Measurements from ENCODE around the gene NEXMIF. TPM values are rescaled to one million over a fixed set of nuclear protein-coding genes. Genes with fewer than 3 reads are reported as not detected.

Gene NEXMIF
- total RNA-seq (2011; cell fraction: chromatin; rRNA removed; ENCODE audit: low replicate concordance) = not detected in 2 replicates
- total RNA-seq (2011; cell fraction: nucleolus; rRNA removed) = not detected in 2 replicates
- total RNA-seq (2011; cell fraction: nucleoplasm; rRNA removed) = not detected in 2 replicates
- total RNA-seq (2014; rRNA removed) (not detected in 2 replicates), total RNA-seq (2014; rRNA removed; fragmentation: Illumina TruSeq; extraction: Trizol) (not detected in 2 replicates), total RNA-seq (2015; rRNA removed; fragmentation: Illumina TruSeq; extraction: Trizol) (not detected in 2 replicates), total RNA-seq (2021) (not detected in 2 replicates), polyA plus RNA-seq (2011; rRNA removed) (not detected in 2 replicates), polyA plus RNA-seq (2014; fragmentation: Illumina TruSeq; extraction: Trizol) (not detected in 2 replicates), polyA plus RNA-seq (2014; fragmentation: Nextera tagmentation; extraction: Ambion mirVana) (not detected), polyA plus RNA-seq (2014; rRNA removed) (not detected in 2 replicates), polyA minus RNA-seq (2011; rRNA and poly(A)+ RNA removed) (not detected in 2 replicates), Bru-seq, nascent RNA (percentile 9 among the genes with signal in this experiment), BruChase-seq, experiment 1, labeled RNA remaining after a 2-hour chase (percentile 13 among the genes with signal in this experiment), BruChase-seq, experiment 2, labeled RNA remaining after a 6-hour chase (percentile 18 among the genes with signal in this experiment)
- polyA plus RNA-seq (2011; cell fraction: cytosol; rRNA removed) = not detected in 2 replicates
- 0.01 TPM in 1 of 2 replicates, not detected in the other for polyA plus RNA-seq (2011; cell fraction: nucleus; rRNA removed)
- polyA plus RNA-seq (2012) = not detected in 2 replicates
- polyA minus RNA-seq (2011; cell fraction: cytosol; rRNA and poly(A)+ RNA removed) = not detected in 2 replicates
- under 0.01 TPM in 1 of 2 replicates, not detected in the other for polyA minus RNA-seq (2011; cell fraction: nucleus; rRNA and poly(A)+ RNA removed)
- long read RNA-seq, experiment 1 = 0 reads
- long read RNA-seq, experiment 2 = 0 reads
- long read RNA-seq, experiment 3 = 0 reads

GRCh38 chrX:74925225-74926088 is at the start of gene NEXMIF:
NEXMIF (minus strand) TSS chrX:74925452.
- ChIA-PET POLR2A (interaction anchor here (0.8 kb wide), 1 partner anchor 742 kb away, joined by 3 read pairs; no protein-coding TSS in a partner anchor), CTCF (ENCODE audit: low intra/inter-chr PET ratio) (no interaction called here)
- DNase-seq (ENCODE audit: extremely low read depth in 1 of 4, low spot score in 3 of 4) = no peak
- intact Hi-C loops (cut with micrococcal nuclease) (no loop called here), in situ Hi-C loops (cut with MboI) (no loop called here)
- no peak within 1 kb of the TSS for H2AFZ ChIP-seq (ENCODE audit: low read depth, low read length)
- no TSS peak for BruUV-seq (replicated peaks)
- 8% methylated on average over 10 of the region's 48 CpGs for WGBS (ENCODE audit: insufficient coverage, low coverage, missing lambda C conversion rate)
- no peaks in the 10 kb centered on the region for H4K20me1 ChIP-seq (replicated peaks; ENCODE audit: control insufficient read depth, insufficient read depth, low read length)
- no peaks in the 10 kb centered on the region for H3K9me1 ChIP-seq (ENCODE audit: control insufficient read depth, insufficient read depth, low read length)
- H3K36me3 ChIP-seq (ENCODE audit: control insufficient read depth, insufficient read depth, low read length) = no peaks in the 10 kb centered on the region
- H3K27me3 ChIP-seq (ENCODE audit: control insufficient read depth in 2 of 2, insufficient read depth in 2 of 2, low read length in 2 of 2) = no peaks in the 10 kb centered on the region
- no peak within 1 kb of the TSS for H3K27ac ChIP-seq (ENCODE audit: extremely low read depth, low read depth, low read length)
- no peak within 1 kb of the TSS for H3K4me2 ChIP-seq (ENCODE audit: insufficient read depth, low read length)
- H3K79me2 ChIP-seq (ENCODE audit: control insufficient read depth, insufficient read depth, low read length) = no peaks in the 10 kb centered on the region
- no peaks in the 10 kb centered on the region for H3K4me1 ChIP-seq (replicated peaks in 1 of 2; ENCODE audit: control insufficient read depth in 2 of 2, insufficient read depth in 2 of 2, low read length in 2 of 2)
- H3K4me3 ChIP-seq = no peak within 1 kb of the TSS
- TF ChIP-seq FOSL1 (tag; conservative IDR thresholded peaks at IDR 0.05) (no peak), MBD1 (CRISPR knock-in tag; IDR thresholded peaks at IDR 0.05) (no peak), HNRNPK (IDR thresholded peaks at IDR 0.05; ENCODE audit: low read depth, low read length, poor library complexity, severe bottlenecking) (no peak), HBP1 (CRISPR knock-in tag; IDR thresholded peaks at IDR 0.05) (no peak), RBM17 (IDR thresholded peaks at IDR 0.05; ENCODE audit: borderline replicate concordance, low read depth, low read length) (no peak), MAFG (tag; conservative IDR thresholded peaks at IDR 0.05) (no peak), NFXL1 (CRISPR knock-in tag; IDR thresholded peaks at IDR 0.05) (no peak)
- TF ChIP-seq, protein P1, sequence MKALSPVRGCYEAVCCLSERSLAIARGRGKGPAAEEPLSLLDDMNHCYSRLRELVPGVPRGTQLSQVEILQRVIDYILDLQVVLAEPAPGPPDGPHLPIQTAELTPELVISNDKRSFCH (CRISPR knock-in tag; IDR thresholded peaks at IDR 0.05) = no peak
- TF ChIP-seq, protein P1 (tag; IDR thresholded peaks at IDR 0.05) = no peak
- ATAC-seq = no peak
- no peak for FAIRE-seq
- no peaks in the 10 kb centered on the region for H3K9me3 ChIP-seq (replicated peaks; ENCODE audit: control insufficient read depth, insufficient read depth, low read depth, low read length)
- H3K9ac ChIP-seq (ENCODE audit: insufficient read depth in 1 of 2, low read depth in 2 of 2, low read length in 2 of 2) = no peak within 1 kb of the TSS

All from K562 (cell line).